CD4-positive, alpha-beta T cell treated with Interleukin-4 for 1 hour (primary cell): ENCODE data around the gene RRAGA.
"Not testable (repeated sequence)": the region's sequence is repeated elsewhere in the genome, so short reads cannot be mapped to it uniquely, and the experiment has no call there.

Experiments
- DNase-seq, 2 donors: peaks; one replicate each; pipeline ENCODE4 v3.0.0-alpha.2; 2020 to 2022

RRAGA gene

GRCh38 chr9:19048966-19049916, at the start of gene RRAGA:
Gene RRAGA, plus strand, starts transcription at chr9:19049427. Its CDS starts 233 bp downstream, at chr9:19049660.
- DNase-seq = peak; percentile 95

DNA sequence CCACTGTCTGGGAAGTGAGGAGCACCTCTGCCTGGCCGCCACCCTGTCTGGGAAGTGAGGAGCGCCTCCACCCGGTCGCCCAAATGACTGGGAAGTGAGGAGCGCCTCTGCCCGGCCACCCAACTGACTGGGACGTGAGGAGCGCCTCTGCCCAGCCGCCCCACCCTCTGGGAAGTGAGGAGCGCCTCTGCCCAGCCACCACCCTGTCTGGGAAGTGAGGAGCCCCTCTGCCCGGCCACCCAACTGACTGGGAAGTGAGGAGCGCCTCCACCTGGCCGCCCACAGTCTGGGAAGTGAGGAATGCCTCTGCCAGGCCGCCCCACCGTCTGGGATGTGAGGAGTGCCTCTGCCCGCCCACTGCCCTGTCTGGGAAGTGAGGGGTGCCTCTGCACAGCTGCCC, 49.1 kb upstream of the RRAGA start:
- DNase-seq = no peak

GRCh38 chr9:19009391-19009965, 39.7 kb upstream of the RRAGA start:
- no peak for DNase-seq

GRCh38 chr9:19018201-19018600, 31.0 kb upstream of the RRAGA start:
- no peak for DNase-seq

DNA sequence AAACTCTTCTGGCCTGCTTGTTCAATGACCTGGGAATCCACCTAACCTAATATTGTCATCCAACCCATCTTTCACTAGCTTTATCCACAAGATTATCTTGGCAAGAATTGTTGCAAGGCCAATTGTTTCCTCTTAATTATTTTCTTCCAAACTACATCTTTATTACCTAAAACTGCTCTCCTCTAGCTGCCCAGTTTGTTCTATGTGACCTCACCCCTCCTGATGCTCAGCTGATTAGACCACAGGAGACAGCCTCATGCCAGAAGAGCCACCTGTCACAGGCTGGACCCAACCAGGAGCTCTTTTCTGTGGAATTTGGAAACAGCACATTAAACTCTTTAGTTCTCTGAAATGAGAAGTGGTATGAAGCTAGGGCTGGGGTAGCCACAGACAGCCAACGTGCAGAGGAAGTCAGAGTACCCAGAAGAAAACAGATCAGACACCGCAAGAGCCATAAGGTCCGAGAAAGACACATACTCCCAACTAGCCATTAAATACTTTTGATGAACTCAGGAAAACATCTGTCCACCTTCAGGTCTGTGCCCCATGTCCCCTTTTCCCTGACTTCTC, 28.3 kb upstream of the RRAGA start:
- DNase-seq = no peak

GRCh38 chr9:19021649-19022048, 27.6 kb upstream of the RRAGA start:
- not testable (repeated sequence) for DNase-seq

DNA sequence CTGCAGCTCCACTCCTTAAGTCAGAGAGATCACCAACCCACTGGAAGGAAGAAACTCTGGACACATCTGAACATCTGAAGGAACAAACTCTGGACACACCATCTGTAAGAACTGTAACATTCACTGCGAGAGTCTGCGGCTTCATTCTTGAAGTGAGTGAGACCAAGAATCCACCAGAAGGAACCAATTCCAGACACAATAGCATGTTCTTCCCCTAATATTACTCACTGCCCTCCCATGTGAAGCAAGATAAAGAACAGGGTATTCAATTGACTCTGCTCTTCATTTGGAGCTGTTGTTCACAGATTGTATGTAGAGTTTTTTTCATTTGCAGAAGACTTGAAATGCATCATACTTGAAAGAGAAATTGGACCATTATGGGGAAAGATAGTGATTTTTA, 27.0 kb upstream of the RRAGA start:
- no peak for DNase-seq

DNA sequence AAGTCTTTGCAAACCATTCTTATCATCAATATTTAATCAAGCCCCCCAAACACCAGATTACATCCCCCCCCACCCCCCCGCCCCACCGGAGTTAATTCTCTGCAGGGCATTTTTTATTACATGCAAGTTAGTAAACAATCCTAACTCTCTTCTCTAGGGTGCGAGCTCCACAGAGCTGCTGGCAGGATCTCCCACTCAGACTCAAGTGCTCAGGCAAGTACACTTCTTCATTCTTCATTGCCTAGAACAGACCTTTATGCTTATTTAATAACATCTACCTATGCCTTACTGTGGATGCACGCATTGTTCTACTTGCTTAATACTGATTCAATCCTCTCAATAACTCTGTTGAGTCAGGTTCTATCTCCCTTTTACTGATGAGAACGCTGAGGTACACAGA, 26.1 kb upstream of the RRAGA start:
- DNase-seq = no peak

DNA sequence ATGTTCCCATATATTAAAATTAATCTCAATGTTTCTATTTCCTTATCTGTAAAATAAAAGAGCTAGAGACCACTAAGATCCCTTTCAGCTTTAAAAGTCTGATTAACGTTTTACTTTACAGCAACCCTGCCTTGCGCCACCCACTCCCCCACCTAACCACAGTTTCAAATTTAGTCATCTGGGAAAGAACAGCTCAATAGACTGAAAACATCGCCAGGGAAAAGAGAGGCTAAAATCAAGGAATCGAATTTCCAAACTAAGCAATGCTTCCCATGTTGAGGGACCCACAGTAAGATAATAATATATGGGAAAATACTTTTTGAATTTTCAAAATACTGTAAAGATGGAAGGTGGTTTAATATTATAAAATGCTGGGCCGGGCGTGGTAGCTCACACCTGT, 22.9 kb upstream of the RRAGA start:
- no peak for DNase-seq

GRCh38 chr9:19027825-19028224, 21.4 kb upstream of the RRAGA start:
- DNase-seq = no peak

DNA sequence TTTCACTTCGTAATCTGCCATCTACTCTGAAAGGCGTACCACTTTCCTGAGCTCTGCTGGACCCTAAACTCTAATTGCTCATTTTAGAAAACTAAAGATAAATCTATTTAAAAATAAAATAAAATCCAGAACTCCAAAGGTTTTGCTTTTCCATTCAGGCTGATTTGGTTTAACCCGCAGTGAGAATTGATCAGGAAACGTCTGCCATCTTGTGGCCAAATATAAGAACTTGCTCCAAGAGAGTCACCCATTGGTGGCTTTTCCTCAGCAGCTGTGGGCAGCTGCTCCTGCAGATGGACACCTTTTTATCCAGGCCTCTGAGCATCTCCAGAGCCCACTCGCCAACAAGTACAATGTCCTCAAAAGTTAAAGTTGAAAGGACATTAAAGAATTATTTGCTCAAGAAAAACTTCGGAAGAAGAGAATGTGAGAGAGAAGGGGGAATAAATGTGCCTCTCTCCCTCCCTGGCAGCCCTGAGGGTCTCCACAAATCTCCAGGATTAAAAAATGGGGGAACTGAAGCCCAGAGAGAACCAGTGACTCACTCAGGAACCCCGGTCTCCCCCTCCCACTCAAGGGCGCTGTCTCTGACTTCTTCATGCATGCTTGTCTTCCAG, 20.3 kb upstream of the RRAGA start:
- peak; percentile 18 to 34 for DNase-seq

DNA sequence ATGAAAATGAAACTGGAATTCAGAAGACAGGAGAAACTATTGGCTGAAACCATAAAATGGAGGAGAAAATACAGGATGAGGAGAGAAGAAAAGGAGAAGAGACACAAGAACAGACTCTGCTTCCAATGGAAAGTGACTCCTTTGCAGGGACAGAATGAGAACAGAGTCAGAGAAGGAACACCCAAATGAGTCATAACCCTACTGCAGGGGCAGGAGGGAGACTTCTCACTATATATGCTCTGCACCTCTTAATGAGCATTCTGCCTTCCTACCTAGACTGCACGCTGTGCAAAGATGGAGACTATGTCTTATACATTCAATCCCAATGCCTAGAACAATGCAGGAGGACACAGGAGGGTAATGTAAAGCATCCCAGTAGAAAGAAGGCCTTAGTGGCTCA, 18.3 kb upstream of the RRAGA start:
- no peak for DNase-seq

GRCh38 chr9:19032406-19032805, 16.8 kb upstream of the RRAGA start:
- no peak for DNase-seq

GRCh38 chr9:19033015-19033414, 16.2 kb upstream of the RRAGA start, which contains the start of gene SAXO1:
Gene SAXO1, minus strand, starts transcription at chr9:19033209. Its CDS starts 301 bp downstream, at chr9:19032908.
- no peak for DNase-seq

DNA sequence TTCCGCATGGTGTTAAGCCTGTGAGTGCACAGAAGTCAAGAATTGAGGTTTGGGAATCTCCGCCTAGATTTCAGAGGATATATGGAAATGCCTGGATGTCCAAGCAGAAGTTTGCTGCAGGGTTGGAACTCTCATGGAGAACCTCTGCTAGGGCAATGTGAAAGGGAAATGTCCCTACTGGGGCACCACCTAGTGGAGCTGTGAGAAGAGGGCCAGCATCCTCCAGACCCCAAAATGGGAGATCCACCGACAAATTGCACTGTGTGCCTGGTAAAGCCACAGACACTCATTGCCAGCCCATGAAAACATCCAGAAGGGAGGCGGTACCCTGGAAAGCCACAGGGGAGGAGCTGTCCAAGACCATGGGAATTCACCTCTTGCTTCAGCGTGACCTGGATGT, 12.6 kb upstream of the RRAGA start:
- DNase-seq = no peak

DNA sequence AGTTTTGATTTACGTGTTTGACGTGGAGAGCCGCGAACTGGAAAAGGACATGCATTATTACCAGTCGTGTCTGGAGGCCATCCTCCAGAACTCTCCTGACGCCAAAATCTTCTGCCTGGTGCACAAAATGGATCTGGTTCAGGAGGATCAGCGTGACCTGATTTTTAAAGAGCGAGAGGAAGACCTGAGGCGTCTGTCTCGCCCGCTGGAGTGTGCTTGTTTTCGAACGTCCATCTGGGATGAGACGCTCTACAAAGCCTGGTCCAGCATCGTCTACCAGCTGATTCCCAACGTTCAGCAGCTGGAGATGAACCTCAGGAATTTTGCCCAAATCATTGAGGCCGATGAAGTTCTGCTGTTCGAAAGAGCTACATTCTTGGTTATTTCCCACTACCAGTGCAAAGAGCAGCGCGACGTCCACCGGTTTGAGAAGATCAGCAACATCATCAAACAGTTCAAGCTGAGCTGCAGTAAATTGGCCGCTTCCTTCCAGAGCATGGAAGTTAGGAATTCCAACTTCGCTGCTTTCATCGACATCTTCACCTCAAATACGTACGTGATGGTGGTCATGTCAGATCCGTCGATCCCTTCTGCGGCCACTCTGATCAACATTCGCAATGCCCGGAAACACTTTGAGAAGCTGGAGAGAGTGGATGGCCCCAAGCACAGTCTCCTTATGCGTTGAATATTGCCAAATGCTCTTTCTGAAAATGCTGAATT, 850 bp downstream of the RRAGA start:
- DNase-seq = peak in 1 of 2 donors; percentile 11

DNA sequence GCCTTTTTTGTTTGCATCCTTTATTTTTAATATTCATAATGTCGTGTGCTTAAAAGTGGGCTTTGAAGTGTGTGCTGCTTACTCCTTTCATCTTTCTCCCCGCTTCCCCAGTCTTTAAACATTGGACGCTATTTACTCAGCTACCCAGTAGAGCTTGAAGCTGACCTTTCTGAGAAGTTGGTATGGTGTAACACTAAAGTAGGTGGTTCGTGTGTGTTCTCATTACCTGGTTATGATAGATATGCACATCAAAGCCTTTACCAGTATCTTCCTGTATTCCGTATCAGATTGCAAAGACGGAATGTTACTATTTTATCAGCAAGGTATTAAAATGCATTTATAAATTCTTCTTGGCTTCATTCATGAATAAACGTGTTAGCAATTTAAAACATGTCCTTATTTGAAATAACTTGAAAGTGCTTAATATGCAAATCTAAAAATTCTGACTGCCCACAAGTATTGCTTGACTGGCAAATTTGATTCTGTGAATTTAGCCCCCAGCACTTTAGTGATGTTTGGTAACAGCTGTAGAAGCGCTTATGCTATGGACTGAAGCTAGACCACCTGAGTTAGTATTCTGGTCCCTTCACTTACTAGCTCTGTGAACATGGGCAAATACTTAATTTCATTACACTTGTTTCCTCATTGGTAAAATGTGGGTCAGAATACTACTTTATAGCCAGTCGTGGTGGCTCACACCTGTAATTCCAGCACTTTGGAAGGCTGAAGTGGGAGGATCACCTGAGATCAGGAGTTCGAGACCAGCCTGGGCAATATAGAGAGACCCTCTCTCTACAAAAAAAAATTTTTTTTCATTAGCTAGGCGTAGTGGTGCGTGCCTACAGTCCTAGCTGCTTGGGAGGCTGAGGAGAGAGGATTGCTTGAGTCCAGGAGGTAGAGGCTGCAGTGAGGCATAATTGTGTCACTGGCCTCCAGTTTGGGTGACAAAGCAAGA, 1.7 kb downstream of the RRAGA start:
- DNase-seq = peak in 1 of 2 donors; percentile 5

DNA sequence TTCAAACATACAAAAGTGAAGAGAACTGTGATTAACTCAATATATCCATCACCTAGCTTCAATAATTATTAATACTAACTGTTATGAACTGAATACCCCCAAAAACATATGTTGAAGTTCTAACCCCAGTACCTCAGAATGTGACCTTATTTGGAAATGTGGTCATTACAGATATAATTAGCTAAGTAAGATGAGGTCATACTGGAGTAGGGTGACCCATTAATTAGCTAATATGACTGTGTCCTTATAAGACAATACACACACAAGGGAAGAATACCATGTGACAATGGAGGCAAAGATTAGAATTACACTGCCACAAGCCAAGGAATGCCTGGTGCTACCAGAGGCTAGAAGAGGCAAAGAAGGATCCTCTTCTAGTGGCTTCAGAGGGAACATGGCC, 7.8 kb downstream of the RRAGA start:
- DNase-seq = no peak

GRCh38 chr9:19074229-19074628, 25.0 kb downstream of the RRAGA start:
- no peak for DNase-seq

DNA sequence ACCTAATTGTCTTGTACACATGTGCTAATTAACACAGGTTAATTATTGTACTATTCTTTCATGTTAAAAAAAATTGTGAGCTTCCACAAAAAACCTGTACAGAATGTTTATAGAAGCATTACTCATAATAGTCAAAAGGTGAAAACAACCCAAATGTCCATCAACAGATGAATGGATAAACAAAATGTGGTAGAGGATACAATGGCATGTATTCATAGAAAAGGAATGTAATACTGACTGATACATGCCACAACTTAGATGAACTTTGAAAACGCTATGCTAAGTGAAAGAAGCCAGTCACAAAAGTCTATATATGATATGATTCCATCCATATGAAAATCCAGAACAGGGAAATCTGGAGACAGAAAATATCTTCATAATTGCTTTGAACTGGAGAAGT, 25.6 kb downstream of the RRAGA start:
- no peak for DNase-seq

DNA sequence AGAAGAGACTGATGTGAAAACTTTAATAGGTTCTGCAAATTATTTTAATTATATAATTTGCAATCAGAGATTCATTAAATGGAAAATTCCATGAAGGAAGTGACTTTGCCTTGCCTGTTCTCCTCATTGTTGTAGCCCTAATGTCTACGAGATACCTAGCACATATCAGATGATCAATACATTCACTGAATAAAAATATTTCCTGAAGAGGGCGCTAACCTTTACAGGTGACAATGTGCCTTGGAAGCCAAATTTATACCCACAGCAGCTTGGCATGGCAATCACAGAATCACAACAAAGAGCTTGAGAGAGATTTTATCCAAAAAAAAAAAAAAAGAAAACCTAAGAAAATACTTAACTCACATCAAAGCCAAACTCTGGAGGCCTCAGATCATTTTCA, 36.1 kb downstream of the RRAGA start:
- DNase-seq = peak in 1 of 2 donors; percentile 73
